Mammary epithelial cell (primary cell): ENCODE results near the gene SULT1C2.

Experiments used
- EZH2 ChIP-seq: IDR thresholded peaks from 2 replicates; pipeline ENCODE4 v1.6.1; 2012; ENCODE audit warnings: low read length, inconsistent platforms, borderline replicate concordance
- TF ChIP-seq, protein P1 (sequence below), 2 donors: IDR thresholded peaks in 1 of 2; conservative IDR thresholded peaks in 1 of 2; 2 replicates each; pipeline ENCODE4 v1.5.1; 2011 to 2012; ENCODE audit warnings: inconsistent platforms in 2 of 2, low read length in 2 of 2, mild to moderate bottlenecking in 2 of 2, control low read depth in 1 of 2, low read depth in 1 of 2; ENCODE audit not compliant: insufficient read depth in 1 of 2; ENCODE audit errors: extremely low read depth in 1 of 2

DNA sequence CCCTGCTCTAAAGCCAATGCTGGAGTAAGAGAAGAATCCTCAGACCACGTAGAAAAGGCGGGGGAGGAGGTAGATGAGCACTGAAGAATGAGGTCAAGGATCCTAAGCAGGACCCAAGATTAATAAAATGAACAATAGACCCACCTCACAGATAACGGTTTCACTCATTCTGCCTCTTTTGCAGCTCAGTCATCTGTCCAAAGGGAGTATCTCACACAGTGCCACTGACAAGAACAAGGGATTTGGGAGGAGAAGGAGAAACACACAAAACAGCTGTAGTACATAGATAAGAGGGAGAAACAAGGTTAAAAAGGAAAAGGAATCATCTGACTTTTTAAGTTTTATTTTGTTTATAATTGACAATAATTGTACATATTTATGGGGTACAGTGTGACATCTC lies 58.1 kb downstream of the SULT1C2 start:
- TF ChIP-seq, protein P1, sequence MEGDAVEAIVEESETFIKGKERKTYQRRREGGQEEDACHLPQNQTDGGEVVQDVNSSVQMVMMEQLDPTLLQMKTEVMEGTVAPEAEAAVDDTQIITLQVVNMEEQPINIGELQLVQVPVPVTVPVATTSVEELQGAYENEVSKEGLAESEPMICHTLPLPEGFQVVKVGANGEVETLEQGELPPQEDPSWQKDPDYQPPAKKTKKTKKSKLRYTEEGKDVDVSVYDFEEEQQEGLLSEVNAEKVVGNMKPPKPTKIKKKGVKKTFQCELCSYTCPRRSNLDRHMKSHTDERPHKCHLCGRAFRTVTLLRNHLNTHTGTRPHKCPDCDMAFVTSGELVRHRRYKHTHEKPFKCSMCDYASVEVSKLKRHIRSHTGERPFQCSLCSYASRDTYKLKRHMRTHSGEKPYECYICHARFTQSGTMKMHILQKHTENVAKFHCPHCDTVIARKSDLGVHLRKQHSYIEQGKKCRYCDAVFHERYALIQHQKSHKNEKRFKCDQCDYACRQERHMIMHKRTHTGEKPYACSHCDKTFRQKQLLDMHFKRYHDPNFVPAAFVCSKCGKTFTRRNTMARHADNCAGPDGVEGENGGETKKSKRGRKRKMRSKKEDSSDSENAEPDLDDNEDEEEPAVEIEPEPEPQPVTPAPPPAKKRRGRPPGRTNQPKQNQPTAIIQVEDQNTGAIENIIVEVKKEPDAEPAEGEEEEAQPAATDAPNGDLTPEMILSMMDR (conservative IDR thresholded peaks at IDR 0.05 in 1 of 2, IDR thresholded peaks at IDR 0.05 in 1 of 2; ENCODE audit: extremely low read depth in 1 of 2, insufficient read depth in 1 of 2, low read depth in 1 of 2, low read length in 2 of 2), result no peak
- no peak for TF ChIP-seq EZH2
